Activated CD4-positive, alpha-beta T cell treated with anti-CD3 and anti-CD28 coated beads for 36 hours (primary cell): Measurements from ENCODE around the gene FMO4. TPM values are rescaled to one million over a fixed set of nuclear protein-coding genes. Genes with fewer than 3 reads are reported as not detected.
"Not testable (repeated sequence)": the region's sequence is repeated elsewhere in the genome, so short reads cannot be mapped to it uniquely, and the experiment has no call there.

Experiments
- ATAC-seq: fragments of 200-7000 bp; cut with Tn5 transposase; one replicate; pipeline ENCODE4 v1.10.0; 2021; ENCODE audit warnings: mild to moderate bottlenecking, moderate library complexity
- CTCF ChIA-PET: fragments of 350-600 bp; sonication (Branson Sonifier 250); formaldehyde crosslinking; loops from one replicate; lab custom pipeline; 2021; ENCODE audit warnings: antibody characterized with exemption; lab: Charles Lee
- POLR2A ChIA-PET: fragments of 350-600 bp; sonication (Branson Sonifier 250); formaldehyde crosslinking; loops from one replicate; lab custom pipeline; 2021; ENCODE audit warnings: antibody characterized with exemption, inconsistent platforms; lab: Charles Lee
- DNase-seq: peaks from one replicate; pipeline ENCODE4 v3.0.0-alpha.2; 2020
- H3K27ac Mint-ChIP-seq: one replicate; pipeline ENCODE4 v1.8.0; 2021; ENCODE audit warnings: mixed read lengths
- H3K27me3 Mint-ChIP-seq: one replicate; pipeline ENCODE4 v1.8.0; 2021; ENCODE audit warnings: mixed read lengths
- H3K36me3 Mint-ChIP-seq: one replicate; pipeline ENCODE4 v1.8.0; 2021; ENCODE audit warnings: low read depth, mixed read lengths
- H3K4me1 Mint-ChIP-seq: one replicate; pipeline ENCODE4 v1.8.0; 2021; ENCODE audit warnings: mixed read lengths
- H3K4me3 Mint-ChIP-seq: one replicate; pipeline ENCODE4 v1.8.0; 2021; ENCODE audit warnings: mild to moderate bottlenecking, moderate library complexity, mixed read lengths
- H3K9me3 Mint-ChIP-seq: one replicate; pipeline ENCODE4 v1.8.0; 2021; ENCODE audit warnings: low read depth, mixed read lengths
- intact Hi-C, 2 experiments: fragments of 100-400 bp; cut with DNase I in 1 of 2; cut with micrococcal nuclease in 1 of 2; formaldehyde crosslinking; loops; one replicate each; pipeline versions ENCODE4 v1.14.2 to v1.15.1; 2022 to 2024; cut with DNase I, micrococcal nuclease
- total RNA-seq, 2 experiments: library from RNA; stranded (reverse); gene quantifications; one replicate each; pipeline ENCODE4 v1.2.3, GENCODE V29; 2021

FMO4 gene
- total RNA-seq, 2 experiments from 2014 or later: 1.4 to 2.8 TPM

- H3K36me3 Mint-ChIP-seq, H3K4me1 Mint-ChIP-seq, H3K4me3 Mint-ChIP-seq, ATAC-seq, POLR2A ChIA-PET, DNase-seq, H3K9me3 Mint-ChIP-seq, intact Hi-C loops, H3K27ac Mint-ChIP-seq: not testable (repeated sequence)
- peaks cover 18% of the 10 kb centered on the region for H3K27me3 Mint-ChIP-seq
- CTCF ChIA-PET: interaction anchor here (0.6 kb wide), 2 partner anchors 642 to 1841 kb away, joined by 3 read pairs; no protein-coding TSS in a partner anchor
Measured at GRCh38 chr1:171359731-171360527, 45.9 kb downstream of the FMO4 start.

GRCh38 chr1:171366085-171366484 lies 52.1 kb downstream of the FMO4 start:
- peaks cover 8% of the 10 kb centered on the region for H3K9me3 Mint-ChIP-seq
- ChIA-PET CTCF (interaction anchor here (0.9 kb wide), 1 partner anchor 61 kb away, joined by 3 read pairs; no protein-coding TSS in a partner anchor), POLR2A (no interaction called here)
- no peak overlapping the region for H3K4me3 Mint-ChIP-seq
- no peaks in the 10 kb centered on the region for H3K4me1 Mint-ChIP-seq
- no peaks in the 10 kb centered on the region for H3K36me3 Mint-ChIP-seq
- ATAC-seq (no peak), DNase-seq (no peak)
- H3K27me3 Mint-ChIP-seq: peaks cover 8% of the 10 kb centered on the region
- H3K27ac Mint-ChIP-seq: no peak overlapping the region
- intact Hi-C loops: no loop called here

- Mint-ChIP-seq H3K4me1 (no peaks in the 10 kb centered on the region), H3K9me3 (peaks cover 8% of the 10 kb centered on the region), H3K27ac (no peak overlapping the region), H3K36me3 (no peaks in the 10 kb centered on the region), H3K4me3 (no peak overlapping the region), H3K27me3 (peaks cover 8% of the 10 kb centered on the region)
- CTCF ChIA-PET: interaction anchor here (0.9 kb wide), 1 partner anchor 62 kb away, joined by 3 read pairs; no protein-coding TSS in a partner anchor
- intact Hi-C loops: no loop called here
- POLR2A ChIA-PET: no interaction called here
- DNase-seq (no peak), ATAC-seq (no peak)
Measured at GRCh38 chr1:171366816-171367215, 52.8 kb downstream of the FMO4 start.

GRCh38 chr1:171367436-171367835 lies 53.5 kb downstream of the FMO4 start:
- Mint-ChIP-seq H3K4me1 (no peaks in the 10 kb centered on the region), H3K27me3 (peaks cover 9% of the 10 kb centered on the region), H3K9me3 (peaks cover 3% of the 10 kb centered on the region), H3K4me3 (no peak overlapping the region), H3K36me3 (no peaks in the 10 kb centered on the region), H3K27ac (no peak overlapping the region)
- intact Hi-C loops: no loop called here
- no peak for ATAC-seq
- no peak for DNase-seq
- POLR2A ChIA-PET: no interaction called here
- CTCF ChIA-PET: interaction anchor here (0.7 to 2.2 kb wide), 2 partner anchors 54 to 109 kb away, joined by 3 to 7 read pairs; partner anchors contain the start of gene FMO4

- intact Hi-C loops: no loop called here
- H3K4me3 Mint-ChIP-seq: no peak overlapping the region
- no peaks in the 10 kb centered on the region for H3K36me3 Mint-ChIP-seq
- CTCF ChIA-PET: no interaction called here
- no peaks in the 10 kb centered on the region for H3K4me1 Mint-ChIP-seq
- no peak overlapping the region for H3K27ac Mint-ChIP-seq
- peaks cover 3% of the 10 kb centered on the region for H3K27me3 Mint-ChIP-seq
- H3K9me3 Mint-ChIP-seq: no peaks in the 10 kb centered on the region
- ATAC-seq: no peak
- no peak for DNase-seq
- POLR2A ChIA-PET: no interaction called here
Measured at GRCh38 chr1:171372418-171373084, 58.6 kb downstream of the FMO4 start.

- DNase-seq, H3K27me3 Mint-ChIP-seq, ATAC-seq, POLR2A ChIA-PET, H3K27ac Mint-ChIP-seq, H3K36me3 Mint-ChIP-seq, CTCF ChIA-PET, intact Hi-C loops, H3K4me1 Mint-ChIP-seq, H3K4me3 Mint-ChIP-seq, H3K9me3 Mint-ChIP-seq: not testable (repeated sequence)
Measured at GRCh38 chr1:171373357-171374122, 59.6 kb downstream of the FMO4 start.

GRCh38 chr1:171379846-171380245 lies 65.9 kb downstream of the FMO4 start:
- ChIA-PET CTCF (no interaction called here), POLR2A (no interaction called here)
- intact Hi-C loops: no loop called here
- Mint-ChIP-seq H3K27ac (no peak overlapping the region), H3K27me3 (no peaks in the 10 kb centered on the region), H3K4me1 (no peaks in the 10 kb centered on the region), H3K4me3 (no peak overlapping the region), H3K36me3 (no peaks in the 10 kb centered on the region), H3K9me3 (peaks cover 6% of the 10 kb centered on the region)
- ATAC-seq (no peak), DNase-seq (no peak)

GRCh38 chr1:171381866-171382210 lies 67.9 kb downstream of the FMO4 start:
- no peak overlapping the region for H3K27ac Mint-ChIP-seq
- H3K4me3 Mint-ChIP-seq: no peak overlapping the region
- H3K36me3 Mint-ChIP-seq: no peaks in the 10 kb centered on the region
- H3K4me1 Mint-ChIP-seq: no peaks in the 10 kb centered on the region
- CTCF ChIA-PET: no interaction called here
- POLR2A ChIA-PET: no interaction called here
- peaks cover 6% of the 10 kb centered on the region for H3K9me3 Mint-ChIP-seq
- H3K27me3 Mint-ChIP-seq: no peaks in the 10 kb centered on the region
- DNase-seq: no peak
- no peak for ATAC-seq
- intact Hi-C loops: no loop called here

GRCh38 chr1:171384496-171384895 lies 70.5 kb downstream of the FMO4 start:
- ChIA-PET CTCF (no interaction called here), POLR2A (no interaction called here)
- H3K36me3 Mint-ChIP-seq: no peaks in the 10 kb centered on the region
- H3K4me1 Mint-ChIP-seq: no peaks in the 10 kb centered on the region
- H3K4me3 Mint-ChIP-seq: no peak overlapping the region
- ATAC-seq (no peak), DNase-seq (no peak)
- H3K27me3 Mint-ChIP-seq: no peaks in the 10 kb centered on the region
- intact Hi-C loops: no loop called here
- H3K27ac Mint-ChIP-seq: no peak overlapping the region
- H3K9me3 Mint-ChIP-seq: peaks cover 6% of the 10 kb centered on the region

- POLR2A ChIA-PET: interaction anchor here (0.6 kb wide), 1 partner anchor 714 kb away, joined by 5 read pairs; no protein-coding TSS in a partner anchor
- no peaks in the 10 kb centered on the region for H3K9me3 Mint-ChIP-seq
- H3K4me3 Mint-ChIP-seq: no peak overlapping the region
Measured at GRCh38 chr1:171389171-171389570, 75.2 kb downstream of the FMO4 start.

GRCh38 chr1:171390740-171391139 lies 76.8 kb downstream of the FMO4 start:
- DNase-seq, H3K27me3 Mint-ChIP-seq, H3K9me3 Mint-ChIP-seq, H3K4me3 Mint-ChIP-seq, POLR2A ChIA-PET, H3K27ac Mint-ChIP-seq, H3K36me3 Mint-ChIP-seq, H3K4me1 Mint-ChIP-seq, intact Hi-C loops, ATAC-seq: not testable (repeated sequence)
- CTCF ChIA-PET: interaction anchor here (1.7 kb wide), 1 partner anchor 77 kb away, joined by 3 read pairs; the partner anchor contains the start of gene FMO4

More at GRCh38 chr1:171389171-171389570, 75.2 kb downstream of the FMO4 start:
- no peak overlapping the region for H3K27ac Mint-ChIP-seq
- H3K27me3 Mint-ChIP-seq: no peaks in the 10 kb centered on the region
- ATAC-seq: no peak
- intact Hi-C loops: no loop called here
- no peaks in the 10 kb centered on the region for H3K36me3 Mint-ChIP-seq
- CTCF ChIA-PET: interaction anchor here (0.6 to 1.7 kb wide), 2 partner anchors 19 to 75 kb away, joined by 3 read pairs; partner anchors contain the start of gene FMO4
- no peak for DNase-seq
- H3K4me1 Mint-ChIP-seq: no peaks in the 10 kb centered on the region
